ENCODE measurements around the gene TMEM79.
"Not testable (repeated sequence)": the region's sequence is repeated elsewhere in the genome, so short reads cannot be mapped to it uniquely, and the experiment has no call there.

Gene TMEM79

DNA sequence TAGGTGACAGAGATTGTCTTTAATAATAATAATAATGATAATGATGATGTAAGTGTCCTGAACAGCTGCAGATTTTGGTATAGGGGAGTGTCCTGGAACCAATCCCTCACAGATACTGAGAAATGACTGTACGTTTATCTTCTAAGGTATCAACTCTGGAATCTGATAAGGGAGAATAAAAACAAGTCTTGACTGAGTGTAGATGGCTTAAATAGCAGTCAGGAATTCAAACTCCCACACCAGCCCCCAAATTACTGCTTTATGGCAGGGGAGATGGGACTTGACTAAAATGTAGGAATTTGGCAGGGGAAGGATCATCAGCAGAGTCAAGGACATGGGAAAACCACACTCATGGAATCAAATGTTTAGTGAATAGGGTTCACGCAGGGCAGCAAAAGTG, 21.1 kb downstream of the TMEM79 start:
- peaks cover 1% of the 10 kb centered on the region for H3K4me1 Mint-ChIP-seq (ENCODE audit: low read depth)
- H3K4me3 Mint-ChIP-seq: no peak overlapping the region
- H3K27me3 Mint-ChIP-seq: no peaks in the 10 kb centered on the region
- no peak for DNase-seq
- peaks cover 66% of the 10 kb centered on the region for H3K36me3 Mint-ChIP-seq (ENCODE audit: low read depth)
- no peak overlapping the region for H3K27ac Mint-ChIP-seq
- no peaks in the 10 kb centered on the region for H3K9me3 Mint-ChIP-seq

DNA sequence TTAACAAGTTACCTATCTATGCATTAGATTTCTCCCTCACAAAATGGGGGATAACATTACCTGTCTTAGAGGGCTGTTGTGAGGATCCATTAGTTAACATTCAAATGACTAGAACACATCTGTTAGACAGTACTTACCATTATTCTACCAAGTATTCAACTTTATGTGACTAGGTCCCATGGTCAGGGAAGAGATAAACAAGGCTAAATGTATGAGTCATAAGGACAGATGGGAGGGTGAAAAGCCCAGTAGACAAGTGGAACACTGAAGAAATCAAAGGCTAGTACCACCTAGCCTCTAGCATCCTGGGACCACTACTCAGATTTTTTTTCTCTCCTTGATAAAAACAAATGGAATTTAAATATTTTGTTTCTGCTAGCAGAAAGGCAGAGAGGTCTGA, 24.0 kb downstream of the TMEM79 start:
- peaks cover 1% of the 10 kb centered on the region for H3K4me1 Mint-ChIP-seq (ENCODE audit: low read depth)
- H3K27ac Mint-ChIP-seq: peak overlapping the region; percentile 5
- no peak for DNase-seq
- no peaks in the 10 kb centered on the region for H3K9me3 Mint-ChIP-seq
- H3K36me3 Mint-ChIP-seq (ENCODE audit: low read depth): peaks cover 87% of the 10 kb centered on the region
- no peaks in the 10 kb centered on the region for H3K27me3 Mint-ChIP-seq
- no peak overlapping the region for H3K4me3 Mint-ChIP-seq

DNA sequence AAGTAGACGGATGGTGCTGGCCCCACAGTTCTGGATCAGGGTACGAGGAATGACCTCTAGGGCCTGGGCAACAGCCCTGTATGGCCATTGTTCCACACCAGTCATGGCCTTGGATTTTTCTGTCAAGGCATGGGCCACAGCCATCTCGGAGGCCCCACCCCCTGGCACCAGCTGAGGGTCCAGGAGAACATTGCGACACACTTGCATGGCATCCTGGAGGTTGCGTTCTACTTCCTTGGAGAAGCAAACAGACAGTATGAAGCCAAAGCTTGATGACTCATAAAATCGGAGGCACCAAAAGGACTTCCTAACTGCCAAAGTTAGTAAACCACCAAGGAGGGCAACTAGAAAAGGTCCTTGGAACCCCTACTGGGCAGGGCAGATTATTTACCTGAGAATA, 26.8 kb downstream of the TMEM79 start:
- H3K36me3 Mint-ChIP-seq (ENCODE audit: low read depth): peaks cover 91% of the 10 kb centered on the region
- no peak overlapping the region for H3K27ac Mint-ChIP-seq
- no peaks in the 10 kb centered on the region for H3K9me3 Mint-ChIP-seq
- no peak overlapping the region for H3K4me3 Mint-ChIP-seq
- no peaks in the 10 kb centered on the region for H3K4me1 Mint-ChIP-seq (ENCODE audit: low read depth)
- no peaks in the 10 kb centered on the region for H3K27me3 Mint-ChIP-seq
- DNase-seq: no peak

DNA sequence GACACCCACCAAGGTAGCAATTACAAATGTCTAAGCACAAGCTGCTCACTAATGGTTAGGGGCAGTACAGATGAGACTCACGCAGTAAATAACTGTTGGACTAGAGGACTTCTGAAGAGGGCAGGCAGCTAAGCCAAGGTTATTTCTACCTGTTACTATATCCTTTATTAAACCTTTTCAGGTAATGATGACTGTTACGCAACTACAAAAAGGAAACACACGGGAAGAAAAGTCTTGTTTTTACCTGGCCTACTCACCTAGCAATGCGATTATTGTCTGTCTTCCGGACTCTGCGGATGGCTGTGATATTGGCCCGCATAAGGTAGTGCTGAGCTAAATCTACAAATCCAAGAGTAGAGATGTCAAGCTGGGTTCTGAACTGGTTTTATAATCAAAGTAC, 32.8 kb downstream of the TMEM79 start:
- H3K4me3 Mint-ChIP-seq: no peak overlapping the region
- no peak for DNase-seq
- no peak overlapping the region for H3K27ac Mint-ChIP-seq
- H3K36me3 Mint-ChIP-seq (ENCODE audit: low read depth): peaks cover 97% of the 10 kb centered on the region
- H3K9me3 Mint-ChIP-seq: no peaks in the 10 kb centered on the region
- H3K4me1 Mint-ChIP-seq (ENCODE audit: low read depth): no peaks in the 10 kb centered on the region
- no peaks in the 10 kb centered on the region for H3K27me3 Mint-ChIP-seq

DNA sequence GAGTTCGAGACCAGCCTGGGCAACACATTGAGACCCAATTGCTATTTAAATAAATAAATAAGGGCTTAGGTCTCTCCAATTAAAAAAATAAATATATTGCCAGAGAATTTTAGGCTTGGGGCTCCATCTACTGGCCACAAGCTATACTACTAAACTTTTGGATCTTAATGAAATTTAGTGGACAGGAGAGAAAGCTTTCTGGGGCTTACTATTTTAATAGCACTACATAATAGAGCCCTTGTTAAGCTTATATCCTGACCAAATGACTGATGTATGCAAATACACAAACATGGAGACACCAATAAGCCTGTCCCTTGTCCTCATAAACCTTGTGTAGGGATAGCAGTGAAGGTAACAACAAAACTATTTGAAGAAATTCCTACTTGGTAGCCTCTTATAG, 35.5 kb downstream of the TMEM79 start:
- peak; percentile 26 for DNase-seq
- Mint-ChIP-seq H3K27ac (no peak overlapping the region), H3K36me3 (ENCODE audit: low read depth) (peaks cover 96% of the 10 kb centered on the region), H3K9me3 (no peaks in the 10 kb centered on the region), H3K27me3 (no peaks in the 10 kb centered on the region), H3K4me3 (no peak overlapping the region), H3K4me1 (ENCODE audit: low read depth) (no peaks in the 10 kb centered on the region)

DNA sequence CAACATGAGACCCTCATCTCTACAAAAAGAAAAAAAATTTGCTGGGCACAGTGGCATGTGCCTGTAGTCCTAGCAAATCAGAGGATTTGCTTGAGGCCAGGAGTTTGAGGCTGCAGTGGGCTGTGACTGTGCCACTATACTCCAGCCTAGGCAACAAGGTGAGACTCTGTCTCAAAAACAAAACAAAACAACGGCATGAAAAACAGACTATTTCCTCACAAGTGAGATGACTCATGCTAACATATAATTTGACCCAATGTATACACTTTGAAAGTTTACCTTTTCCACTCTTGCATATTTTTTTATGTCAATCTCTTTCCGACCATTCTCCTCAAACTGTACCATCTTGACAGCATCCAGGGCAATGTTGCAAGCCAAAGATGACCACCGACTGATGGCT, 36.4 kb downstream of the TMEM79 start:
- peaks cover 96% of the 10 kb centered on the region for H3K36me3 Mint-ChIP-seq (ENCODE audit: low read depth)
- H3K9me3 Mint-ChIP-seq: no peaks in the 10 kb centered on the region
- H3K4me1 Mint-ChIP-seq (ENCODE audit: low read depth): no peaks in the 10 kb centered on the region
- H3K27ac Mint-ChIP-seq: peak overlapping the region; percentile 20
- no peak overlapping the region for H3K4me3 Mint-ChIP-seq
- H3K27me3 Mint-ChIP-seq: no peaks in the 10 kb centered on the region
- peak; percentile 1 for DNase-seq

DNA sequence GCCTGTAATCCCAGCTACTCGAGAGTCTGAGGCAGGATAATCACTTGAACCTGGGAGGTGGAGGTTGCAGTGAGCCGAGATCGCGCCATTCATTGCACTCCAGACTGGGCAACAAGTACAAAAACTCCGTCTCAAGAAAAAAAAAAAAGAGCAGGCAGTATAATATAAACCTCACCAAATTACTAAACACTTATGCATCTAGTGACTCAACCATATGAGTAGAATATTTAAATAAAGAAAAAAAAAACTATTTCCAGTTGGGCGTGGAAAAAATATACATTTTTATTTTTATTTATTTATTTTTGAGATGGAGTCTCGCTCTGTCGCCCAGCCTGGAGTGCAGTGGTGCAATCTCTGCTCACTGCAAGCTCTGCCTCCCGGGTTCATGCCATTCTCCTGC, 39.1 kb downstream of the TMEM79 start:
- H3K27me3 Mint-ChIP-seq; H3K9me3 Mint-ChIP-seq; H3K27ac Mint-ChIP-seq; H3K4me1 Mint-ChIP-seq (ENCODE audit: low read depth); H3K4me3 Mint-ChIP-seq; DNase-seq: not testable (repeated sequence)
- H3K36me3 Mint-ChIP-seq (ENCODE audit: low read depth): peaks cover 90% of the 10 kb centered on the region

DNA sequence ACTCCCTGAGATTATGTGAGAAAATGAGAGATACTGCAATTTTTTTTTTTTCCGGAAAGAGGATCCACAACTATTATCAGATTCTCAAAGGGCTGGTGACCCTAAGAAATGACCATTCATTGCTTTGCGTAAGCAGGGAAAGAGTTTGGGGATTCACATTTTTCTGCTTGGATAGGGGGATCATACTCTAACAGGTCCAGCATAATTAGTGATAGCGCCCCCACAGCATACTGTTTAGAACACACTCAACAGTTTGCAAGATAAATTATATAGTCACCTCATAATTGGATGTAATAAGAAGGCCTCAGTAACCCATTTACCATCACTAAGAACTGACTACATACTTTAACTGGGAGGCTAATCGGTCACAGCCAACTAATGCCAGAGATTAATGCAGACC, 52.1 kb downstream of the TMEM79 start:
- peak overlapping the region; percentile 99 for H3K27ac Mint-ChIP-seq
- H3K27me3 Mint-ChIP-seq: no peaks in the 10 kb centered on the region
- no peak for DNase-seq
- no peaks in the 10 kb centered on the region for H3K9me3 Mint-ChIP-seq
- H3K36me3 Mint-ChIP-seq (ENCODE audit: low read depth): peaks cover 66% of the 10 kb centered on the region
- peaks cover 38% of the 10 kb centered on the region for H3K4me1 Mint-ChIP-seq (ENCODE audit: low read depth)
- H3K4me3 Mint-ChIP-seq: peak overlapping the region; percentile 99

DNA sequence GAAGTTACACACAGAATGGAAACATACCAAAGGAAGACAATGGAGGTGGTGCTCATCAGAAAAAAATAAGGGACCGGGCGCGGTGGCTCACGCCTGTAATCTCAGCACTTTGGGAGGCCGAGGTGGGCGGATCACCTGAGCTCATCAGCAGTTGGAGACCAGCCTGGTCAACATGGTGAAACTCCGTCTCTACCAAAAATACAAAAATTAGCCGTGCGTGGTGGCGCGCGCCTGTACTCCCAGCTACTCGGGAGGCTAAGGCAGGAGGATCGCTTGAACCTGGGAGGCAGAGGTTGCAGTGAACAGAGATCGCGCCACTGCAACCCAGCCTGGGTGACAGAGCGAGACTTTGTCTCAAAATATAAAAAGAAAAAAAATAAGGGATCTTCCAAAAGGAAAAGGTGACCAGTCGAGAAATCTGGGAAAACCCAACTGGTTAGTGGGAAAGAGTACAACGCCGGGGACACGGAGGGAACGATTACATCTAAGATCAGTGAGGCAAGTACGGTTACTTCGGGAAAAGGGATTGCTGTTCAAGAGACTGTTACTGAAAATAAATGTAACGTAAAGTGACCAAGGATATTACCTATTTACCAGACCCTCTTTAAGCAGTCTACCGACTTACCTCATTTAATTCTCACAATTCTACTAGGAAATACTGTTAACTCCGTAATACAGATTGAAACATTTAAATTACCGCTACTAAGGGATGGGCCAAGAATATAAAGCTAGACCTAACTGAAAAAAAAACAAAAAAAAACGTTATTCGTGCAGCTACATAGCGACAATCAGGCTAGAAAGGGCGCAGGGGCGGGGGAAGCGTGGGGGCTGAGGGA, 53.1 kb downstream of the TMEM79 start:
- peaks cover 57% of the 10 kb centered on the region for H3K36me3 Mint-ChIP-seq (ENCODE audit: low read depth)
- no peaks in the 10 kb centered on the region for H3K9me3 Mint-ChIP-seq
- H3K4me3 Mint-ChIP-seq: peak overlapping the region; percentile 99
- H3K27ac Mint-ChIP-seq: peak overlapping the region; percentile 99
- H3K4me1 Mint-ChIP-seq (ENCODE audit: low read depth): peaks cover 38% of the 10 kb centered on the region
- peak; percentile 35 for DNase-seq
- H3K27me3 Mint-ChIP-seq: no peaks in the 10 kb centered on the region

DNA sequence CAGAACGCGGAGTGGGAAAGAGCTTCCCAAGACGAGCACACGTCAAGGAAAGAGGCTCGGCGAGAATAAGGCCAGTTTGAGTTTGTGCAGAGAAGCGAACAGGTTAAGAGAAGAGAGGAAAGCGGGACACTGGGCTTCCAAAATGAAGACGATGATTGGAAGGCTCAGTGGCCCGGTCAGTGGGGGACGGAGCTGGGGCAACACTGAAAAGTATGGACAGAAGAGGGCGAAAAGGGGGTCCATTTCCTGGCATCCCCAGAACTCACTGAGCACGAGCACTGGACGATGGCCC, 53.7 kb downstream of the TMEM79 start:
- Mint-ChIP-seq H3K27ac (peak overlapping the region; percentile 99), H3K27me3 (no peaks in the 10 kb centered on the region), H3K36me3 (ENCODE audit: low read depth) (peaks cover 51% of the 10 kb centered on the region), H3K4me3 (peak overlapping the region; percentile 99), H3K9me3 (no peaks in the 10 kb centered on the region), H3K4me1 (ENCODE audit: low read depth) (peaks cover 38% of the 10 kb centered on the region)
- DNase-seq: no peak

DNA sequence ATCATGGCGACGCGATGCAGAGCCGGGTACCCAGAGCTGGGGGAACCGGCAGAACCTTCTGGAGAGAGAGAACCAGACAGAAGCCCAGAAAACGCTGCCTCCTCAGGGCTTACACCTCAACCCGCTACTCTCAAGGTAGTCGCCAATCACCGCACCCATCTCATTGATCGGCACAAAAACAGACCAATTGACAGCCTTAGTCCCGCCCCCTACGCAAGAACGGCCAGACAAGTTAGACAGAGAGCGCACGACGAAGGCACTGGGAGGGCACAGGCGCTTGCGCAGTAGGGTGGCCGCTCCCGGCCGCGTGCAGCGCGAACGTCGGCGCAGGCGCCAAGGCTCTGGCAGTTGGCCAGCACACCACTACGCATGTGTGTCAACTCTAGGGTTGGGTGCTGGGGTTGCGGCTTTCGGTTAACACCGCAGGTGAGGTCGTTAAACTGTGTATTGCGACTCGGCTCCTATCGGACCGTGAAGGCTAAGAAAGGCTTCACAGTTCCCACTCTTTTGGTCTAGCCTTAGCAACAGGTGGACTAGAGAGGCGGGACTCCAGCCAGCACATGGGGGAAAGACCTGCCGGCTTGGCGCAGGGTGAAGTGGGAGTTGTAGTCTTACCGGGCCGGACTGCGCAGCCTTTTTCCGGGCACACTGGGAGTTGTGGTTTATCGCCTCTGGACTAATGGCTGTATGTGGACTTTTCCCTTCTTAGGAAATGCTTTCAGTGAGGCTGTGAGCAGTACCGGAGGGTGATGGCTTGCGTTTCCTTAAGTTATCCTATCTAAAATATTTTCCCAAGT, 54.3 kb downstream of the TMEM79 start, which contains the start of the genes CCT3 and TSACC:
Gene CCT3 (minus strand): TSS at position 113 of the 797 bp plus-strand sequence. CDS start 108 bp downstream, at position 5.
Gene TSACC (plus strand): TSS at position 347 of the 797 bp plus-strand sequence. CDS start 1,232 bp downstream, outside the sequence.
- DNase-seq: peak; percentile 100
- Mint-ChIP-seq H3K4me3 (peak within 1 kb of the TSS; percentile 99), H3K9me3 (no peaks in the 10 kb centered on the region), H3K27me3 (no peaks in the 10 kb centered on the region), H3K27ac (peak within 1 kb of the TSS; percentile 99), H3K36me3 (ENCODE audit: low read depth) (peaks cover 46% of the 10 kb centered on the region), H3K4me1 (ENCODE audit: low read depth) (peaks cover 37% of the 10 kb centered on the region)
